HFFc6 (cell line): ENCODE measurements around the gene KDM6A. TPM values are rescaled to one million over a fixed set of nuclear protein-coding genes. Genes with fewer than 3 reads are reported as not detected.
"Not testable (repeated sequence)": the region's sequence is repeated elsewhere in the genome, so short reads cannot be mapped to it uniquely, and the experiment has no call there.

Experiments used
- DNase-seq: peaks from one replicate; pipeline ENCODE4 v3.0.0-alpha.2; 2018
- H3K27ac Mint-ChIP-seq: 2 replicates; pipeline ENCODE4 v1.8.0; 2020; ENCODE audit warnings: mild to moderate bottlenecking, mixed read lengths
- H3K27me3 Mint-ChIP-seq: 2 replicates; pipeline ENCODE4 v1.8.0; 2021; ENCODE audit warnings: mild to moderate bottlenecking, moderate library complexity, mixed read lengths; ENCODE audit not compliant: insufficient read depth
- H3K36me3 Mint-ChIP-seq: 2 replicates; pipeline ENCODE4 v1.8.0; 2021; ENCODE audit warnings: low read depth, mixed read lengths
- H3K4me1 Mint-ChIP-seq: 2 replicates; pipeline ENCODE4 v1.8.0; 2020; ENCODE audit warnings: low read depth, mixed read lengths
- H3K4me3 Mint-ChIP-seq: 2 replicates; pipeline ENCODE4 v1.8.0; 2020; ENCODE audit warnings: mild to moderate bottlenecking, moderate library complexity, mixed read lengths
- H3K9me3 Mint-ChIP-seq: 2 replicates; pipeline ENCODE4 v1.8.0; 2020; ENCODE audit warnings: mild to moderate bottlenecking, mixed read lengths
- CTCF ChIP-seq: fragments of 200-600 bp; sonication (generic); IDR thresholded peaks from 2 replicates; pipeline ENCODE4 v1.5.0; 2021; ENCODE audit warnings: antibody characterized with exemption, mild to moderate bottlenecking
- total RNA-seq, 6 experiments: library from RNA; stranded (reverse); fragmentation: NEBNext Ultra II Directional; extraction: Animal tissue kit (Norgen Biotek cat#: 25700); gene quantifications; 2 replicates in 1 of 6; 3 replicates in 5 of 6; pipeline ENCODE4 v1.2.3, GENCODE V29; 2021

The KDM6A gene
- total RNA-seq, 6 experiments from 2014 or later: 6.4 to 14.3 (median 9.0) TPM

GRCh38 chrX:44843318-44843702 is 29.7 kb upstream of the KDM6A start:
- H3K4me3 Mint-ChIP-seq: no peak overlapping the region
- no peaks in the 10 kb centered on the region for H3K9me3 Mint-ChIP-seq
- no peak for TF ChIP-seq CTCF
- H3K4me1 Mint-ChIP-seq: peaks cover 5% of the 10 kb centered on the region; the same call in 1 of the 2 replicates
- DNase-seq: no peak
- no peaks in the 10 kb centered on the region for H3K27me3 Mint-ChIP-seq
- H3K27ac Mint-ChIP-seq: no peak overlapping the region
- no peaks in the 10 kb centered on the region for H3K36me3 Mint-ChIP-seq

- Mint-ChIP-seq H3K36me3 (no peaks in the 10 kb centered on the region), H3K27me3 (no peaks in the 10 kb centered on the region), H3K4me1 (peaks cover 5% of the 10 kb centered on the region; the same call in 1 of the 2 replicates), H3K27ac (no peak within 1 kb of the TSS), H3K9me3 (no peaks in the 10 kb centered on the region), H3K4me3 (no peak within 1 kb of the TSS)
- no peak for DNase-seq
- no peak for TF ChIP-seq CTCF
Observed at GRCh38 chrX:44843753-44844152, 29.2 kb upstream of the KDM6A start, which contains the start of gene DUSP21. Gene DUSP21, plus strand, starts transcription at chrX:44844021. Its CDS starts 112 bp downstream, at chrX:44844133.

- H3K27ac Mint-ChIP-seq: no peak overlapping the region
- no peak for TF ChIP-seq CTCF
- peaks cover 5% of the 10 kb centered on the region; the same call in 1 of the 2 replicates for H3K4me1 Mint-ChIP-seq
- H3K27me3 Mint-ChIP-seq: no peaks in the 10 kb centered on the region
- no peak for DNase-seq
- H3K4me3 Mint-ChIP-seq: no peak overlapping the region
- H3K9me3 Mint-ChIP-seq: no peaks in the 10 kb centered on the region
- H3K36me3 Mint-ChIP-seq: no peaks in the 10 kb centered on the region
Observed at GRCh38 chrX:44844204-44844603, 28.8 kb upstream of the KDM6A start.

GRCh38 chrX:44850891-44851290 is 22.1 kb upstream of the KDM6A start:
- H3K9me3 Mint-ChIP-seq, H3K4me3 Mint-ChIP-seq, H3K27me3 Mint-ChIP-seq, H3K36me3 Mint-ChIP-seq, DNase-seq, H3K27ac Mint-ChIP-seq, H3K4me1 Mint-ChIP-seq: not testable (repeated sequence)

GRCh38 chrX:44871114-44871645 is 1.8 kb upstream of the KDM6A start:
- Mint-ChIP-seq H3K27ac (peak overlapping the region; percentile 57), H3K4me1 (peaks cover 6% of the 10 kb centered on the region), H3K9me3 (no peaks in the 10 kb centered on the region), H3K4me3 (peak overlapping the region; percentile 97), H3K36me3 (peaks cover 5% of the 10 kb centered on the region), H3K27me3 (0 out of 2 replicates have a peak, but pooled peaks cover 2% of the 10 kb centered on the region)
- DNase-seq: no peak
- TF ChIP-seq CTCF: no peak

- peaks cover 6% of the 10 kb centered on the region for H3K4me1 Mint-ChIP-seq
- no peak for DNase-seq
- TF ChIP-seq CTCF: no peak
- H3K4me3 Mint-ChIP-seq: peak overlapping the region; percentile 97
- peak overlapping the region; percentile 95 for H3K27ac Mint-ChIP-seq
- no peaks in the 10 kb centered on the region for H3K9me3 Mint-ChIP-seq
- H3K36me3 Mint-ChIP-seq: peaks cover 5% of the 10 kb centered on the region
- H3K27me3 Mint-ChIP-seq: 0 out of 2 replicates have a peak, but pooled peaks cover 2% of the 10 kb centered on the region
Observed at GRCh38 chrX:44871931-44872820, 812 bp upstream of the KDM6A start.
